Endothelial cell of umbilical vein (primary cell): ENCODE measurements around the gene RNF213. TPM values are rescaled to one million over a fixed set of nuclear protein-coding genes. Genes with fewer than 3 reads are reported as not detected.

Experiments used
- BruUV-seq: library from RNA; stranded (reverse); fragments of 400-500 nt; replicated peaks from 2 replicates; lab custom pipeline; 2021; lab: Mats Ljungman, UMichigan
- CTCF ChIA-PET: fragments of 300-600, 350-600 bp; sonication (Branson Sonifier 250); formaldehyde crosslinking; loops from one replicate; lab custom pipeline; 2021; ENCODE audit warnings: antibody characterized with exemption, inconsistent platforms; lab: Charles Lee
- POLR2A ChIA-PET: fragments of 300-600, 350-600 bp; sonication (Branson Sonifier 250); formaldehyde crosslinking; loops from one replicate; lab custom pipeline; 2021; ENCODE audit warnings: antibody characterized with exemption, inconsistent platforms; lab: Charles Lee
- DNase-seq: peaks from one replicate; pipeline ENCODE4 v3.0.0-alpha.2; 2011; ENCODE audit warnings: low read depth, low spot score
- FAIRE-seq: peaks from 2 replicates; lab custom pipeline; 2011; peaks lifted over from hg19 to GRCh38; lab: Jason Lieb, UNC
- H2AFZ ChIP-seq: 2 replicates; pipeline ENCODE4 v1.6.0; 2012; ENCODE audit warnings: low read depth, low read length, control low read depth, inconsistent platforms
- H3K27ac ChIP-seq: 2 replicates; pipeline ENCODE4 v1.5.1; 2011; ENCODE audit warnings: low read depth, mild to moderate bottlenecking, control low read depth, low read length, moderate library complexity; ENCODE audit not compliant: insufficient read depth
- H3K27me3 ChIP-seq, 2 experiments: 2 replicates each; pipeline versions ENCODE4 v1.6.0 to v1.6.1; 2011; ENCODE audit warnings: low read length in 2 of 2, mixed read lengths in 1 of 2; ENCODE audit not compliant: control insufficient read depth in 2 of 2, insufficient read depth in 2 of 2
- H3K36me3 ChIP-seq, 2 experiments: 2 replicates in 1 of 2; 3 replicates in 1 of 2; pipeline ENCODE4 v1.5.1; 2011; ENCODE audit warnings: low read length in 2 of 2, mild to moderate bottlenecking in 1 of 2, moderate library complexity in 1 of 2; ENCODE audit not compliant: control insufficient read depth in 2 of 2, insufficient read depth in 2 of 2; ENCODE audit errors: extremely low read depth in 1 of 2
- H3K4me1 ChIP-seq: 3 replicates; pipeline ENCODE4 v1.5.1; 2011; ENCODE audit warnings: mild to moderate bottlenecking, low read length; ENCODE audit not compliant: control insufficient read depth, insufficient read depth; ENCODE audit errors: extremely low read depth
- H3K4me2 ChIP-seq: 2 replicates; pipeline ENCODE4 v1.6.1; 2011; ENCODE audit warnings: low read length, control low read depth, mixed read lengths; ENCODE audit not compliant: insufficient read depth
- H3K4me3 ChIP-seq, 3 experiments: fragments of 200-600 bp in 1 of 3; sonication (generic), shearing (Covaris generic) in 1 of 3; replicated peaks in 1 of 3; 2 replicates each; pipeline ENCODE4 v1.5.1; 2011 to 2016; ENCODE audit warnings: control low read depth in 3 of 3, low read length in 3 of 3, mild to moderate bottlenecking in 2 of 3, inconsistent platforms in 1 of 3, low read depth in 1 of 3, moderate library complexity in 1 of 3; ENCODE audit not compliant: insufficient read depth in 1 of 3
- H3K79me2 ChIP-seq: 2 replicates; pipeline ENCODE4 v1.6.0; 2012; ENCODE audit warnings: low read length, inconsistent platforms; ENCODE audit not compliant: control insufficient read depth, insufficient read depth
- H3K9ac ChIP-seq: replicated peaks from 2 replicates; pipeline ENCODE3; 2011; ENCODE audit warnings: low read length, control low read depth; ENCODE audit not compliant: insufficient read depth; ENCODE audit errors: extremely low read depth
- H3K9me1 ChIP-seq: replicated peaks from 3 replicates; pipeline ENCODE4 v1.6.0; 2011; ENCODE audit warnings: mild to moderate bottlenecking, low read length; ENCODE audit not compliant: control insufficient read depth, insufficient read depth; ENCODE audit errors: extremely low read depth
- H3K9me3 ChIP-seq: replicated peaks from 2 replicates; pipeline ENCODE4 v1.5.1; 2012; ENCODE audit warnings: low read length, inconsistent platforms; ENCODE audit not compliant: control insufficient read depth, insufficient read depth
- H4K20me1 ChIP-seq: replicated peaks from 2 replicates; pipeline ENCODE3; 2011; ENCODE audit warnings: mild to moderate bottlenecking, low read length; ENCODE audit not compliant: control insufficient read depth, insufficient read depth; ENCODE audit errors: extremely low read depth
- CTCF ChIP-seq, 2 donors: IDR thresholded peaks; 1 replicate in 1 of 2; 2 replicates in 1 of 2; pipeline ENCODE4 v1.5.1; 2011; ENCODE audit warnings: low read length in 2 of 2, mild to moderate bottlenecking in 2 of 2, moderate library complexity in 2 of 2, control low read depth in 1 of 2, inconsistent platforms in 1 of 2, low read depth in 1 of 2; ENCODE audit not compliant: insufficient read depth in 1 of 2; ENCODE audit errors: extremely low read depth in 1 of 2
- EZH2 ChIP-seq: IDR thresholded peaks from 2 replicates; pipeline ENCODE4 v1.6.1; 2012; ENCODE audit warnings: borderline replicate concordance, low read depth, mild to moderate bottlenecking, moderate library complexity, low read length, inconsistent platforms; ENCODE audit not compliant: severe bottlenecking
- FOS ChIP-seq: IDR thresholded peaks from 2 replicates; pipeline ENCODE4 v1.6.1; 2011; ENCODE audit warnings: mild to moderate bottlenecking, low read length, moderate library complexity, borderline replicate concordance; ENCODE audit not compliant: insufficient read depth
- JUN ChIP-seq: IDR thresholded peaks from 2 replicates; pipeline ENCODE4 v1.6.1; 2011; ENCODE audit warnings: borderline replicate concordance, low read depth; ENCODE audit not compliant: insufficient read length, insufficient read depth
- MAX ChIP-seq: IDR thresholded peaks from 2 replicates; pipeline ENCODE4 v1.6.1; 2011; ENCODE audit not compliant: insufficient read depth, insufficient read length
- MYC ChIP-seq: IDR thresholded peaks from one replicate; pipeline ENCODE4 v1.6.1; 2011; ENCODE audit warnings: mild to moderate bottlenecking, low read depth, low read length
- POLR2AphosphoS5 ChIP-seq: IDR thresholded peaks from 2 replicates; pipeline ENCODE4 v1.6.1; 2012; ENCODE audit warnings: low read depth, mild to moderate bottlenecking, control low read depth, low read length, moderate library complexity; ENCODE audit not compliant: insufficient read depth
- dilution Hi-C: fragments of 300-500 bp; cut with MboI; formaldehyde crosslinking; loops from one replicate; pipeline ENCODE4 v1.15.0; 2019; ENCODE audit warnings: low sequenced_read_pairs; ENCODE audit not compliant: extremely low pct_ligation_motif_present
- intact Hi-C: fragments of 100-400 bp; cut with micrococcal nuclease; formaldehyde crosslinking; loops from one replicate; pipeline ENCODE4 v1.10.0; 2022
- polyA plus RNA-seq, 4 experiments: library from polyadenylated mRNA; depleted of rRNA in 3 of 4; stranded (reverse) in 3 of 4; unstranded in 1 of 4; fragments of >200 nt; gene quantifications; 2 replicates each; pipeline versions ENCODE4 v1.2.1 to v1.2.3, GENCODE V29; 2011 to 2012; ENCODE audit warnings: missing spikeins in 1 of 4
- total RNA-seq: library from RNA; stranded (reverse); gene quantifications from 2 replicates; pipeline ENCODE4 v1.2.3, GENCODE V29; 2021

RNF213 gene
- total and polyA plus RNA-seq, 2 donors (not counting 3 experiments of a cell fraction or from before 2014, with no cell fraction given) = 36.5 to 116 TPM

GRCh38 chr17:80307994-80308691 lies 47.5 kb downstream of the RNF213 start:
- H3K27ac ChIP-seq = no peak overlapping the region
- ChIA-PET CTCF (interaction anchor here (0.7 to 1.9 kb wide), 2 partner anchors 36 to 112 kb away, joined by 3 to 6 read pairs; no protein-coding TSS in a partner anchor), POLR2A (interaction anchor here (0.6 kb wide), 1 partner anchor 17 kb away, joined by 3 read pairs; no protein-coding TSS in a partner anchor)
- no peaks in the 10 kb centered on the region for H3K9me1 ChIP-seq
- BruUV-seq = no TSS peak
- H4K20me1 ChIP-seq = no peaks in the 10 kb centered on the region
- H2AFZ ChIP-seq = no peak overlapping the region
- no peak overlapping the region for H3K4me3 ChIP-seq
- FAIRE-seq = no peak
- no peak overlapping the region for H3K9ac ChIP-seq
- H3K4me2 ChIP-seq = no peak overlapping the region
- DNase-seq = no peak
- H3K79me2 ChIP-seq = peaks cover 5% of the 10 kb centered on the region
- dilution Hi-C loops (no loop called here), intact Hi-C loops (no loop called here)
- no peaks in the 10 kb centered on the region for H3K4me1 ChIP-seq
- no peaks in the 10 kb centered on the region for H3K27me3 ChIP-seq
- TF ChIP-seq MYC (no peak), CTCF (IDR thresholded peaks at IDR 0.05; ENCODE audit: extremely low read depth in 1 of 2, insufficient read depth in 1 of 2, low read depth in 1 of 2, low read length in 2 of 2) (no peak), FOS (no peak), JUN (no peak), EZH2 (no peak), POLR2AphosphoS5 (no peak), MAX (no peak)
- H3K9me3 ChIP-seq = no peaks in the 10 kb centered on the region
- peaks cover 21 to 33% of the 10 kb centered on the region in 2 experiments for H3K36me3 ChIP-seq
